Activated B cell treated with CpG ODN at 0.5 μM for 24 hours (primary cell): ENCODE measurements around the gene BMAL1. TPM values are rescaled to one million over a fixed set of nuclear protein-coding genes. Genes with fewer than 3 reads are reported as not detected.

Source experiments
- ATAC-seq: fragments of 200-7000 bp; cut with Tn5 transposase; one replicate; pipeline ENCODE4 v1.10.0; 2021; ENCODE audit warnings: low read depth, mild to moderate bottlenecking, moderate library complexity
- CTCF ChIA-PET: fragments of 350-600 bp; sonication (Branson Sonifier 250); formaldehyde crosslinking; loops from one replicate; lab custom pipeline; 2021; ENCODE audit warnings: antibody characterized with exemption; lab: Charles Lee
- POLR2A ChIA-PET: fragments of 350-600 bp; sonication (Branson Sonifier 250); formaldehyde crosslinking; loops from one replicate; lab custom pipeline; 2021; ENCODE audit warnings: antibody characterized with exemption; lab: Charles Lee
- DNase-seq: peaks from one replicate; pipeline ENCODE4 v3.0.0; 2022
- H3K27ac Mint-ChIP-seq: one replicate; pipeline ENCODE4 v1.8.0; 2020; ENCODE audit warnings: mixed read lengths
- H3K27me3 Mint-ChIP-seq: one replicate; pipeline ENCODE4 v1.8.0; 2021; ENCODE audit warnings: mixed read lengths
- H3K36me3 Mint-ChIP-seq: one replicate; pipeline ENCODE4 v1.8.0; 2021; ENCODE audit warnings: low read depth, mixed read lengths
- H3K4me1 Mint-ChIP-seq: one replicate; pipeline ENCODE4 v1.8.0; 2021; ENCODE audit warnings: mixed read lengths
- H3K4me3 Mint-ChIP-seq: one replicate; pipeline ENCODE4 v1.8.0; 2020; ENCODE audit warnings: mild to moderate bottlenecking, mixed read lengths
- H3K9me3 Mint-ChIP-seq: one replicate; pipeline ENCODE4 v1.8.0; 2020; ENCODE audit warnings: mixed read lengths
- intact Hi-C: fragments of 100-400 bp; cut with micrococcal nuclease; formaldehyde crosslinking; loops from one replicate; pipeline ENCODE4 v1.15.1; 2024
- total RNA-seq: library from RNA; stranded (reverse); gene quantifications from 2 replicates; pipeline ENCODE4 v1.2.3, GENCODE V29; 2022
- TF ChIP-seq, protein P1 (sequence below): fragments of 200-600 bp; IDR thresholded peaks from one replicate; pipeline ENCODE4 v1.8.0; 2022; ENCODE audit warnings: antibody characterized with exemption, mild to moderate bottlenecking

Gene BMAL1
- total RNA-seq, 1 donor from 2014 or later = 30.1 TPM

DNA sequence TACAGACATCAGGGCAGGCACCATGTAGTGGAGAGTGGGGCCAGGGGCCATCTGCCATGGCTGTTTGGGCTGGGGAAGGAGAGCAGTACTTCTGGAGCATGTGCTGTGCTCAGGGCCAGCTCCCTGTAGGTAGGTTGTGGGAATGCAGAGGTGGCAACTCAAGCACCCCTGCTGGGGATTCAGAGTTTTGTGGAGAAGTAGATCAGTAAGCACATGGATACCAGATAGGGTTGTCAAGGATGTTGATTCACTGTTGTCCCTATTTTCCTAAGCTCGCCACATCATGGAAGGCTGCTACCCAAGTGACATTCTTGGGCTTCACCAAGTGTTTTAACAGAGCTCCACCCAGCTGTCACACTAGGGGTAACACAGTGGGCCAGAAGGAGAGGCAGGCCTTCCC lies 67.2 kb downstream of the BMAL1 start:
- ChIA-PET CTCF (interaction anchor here (0.8 to 2.6 kb wide), 6 partner anchors 9 to 1013 kb away, joined by 3 to 22 read pairs (median 4); no protein-coding TSS in a partner anchor), POLR2A (no interaction called here)

DNA sequence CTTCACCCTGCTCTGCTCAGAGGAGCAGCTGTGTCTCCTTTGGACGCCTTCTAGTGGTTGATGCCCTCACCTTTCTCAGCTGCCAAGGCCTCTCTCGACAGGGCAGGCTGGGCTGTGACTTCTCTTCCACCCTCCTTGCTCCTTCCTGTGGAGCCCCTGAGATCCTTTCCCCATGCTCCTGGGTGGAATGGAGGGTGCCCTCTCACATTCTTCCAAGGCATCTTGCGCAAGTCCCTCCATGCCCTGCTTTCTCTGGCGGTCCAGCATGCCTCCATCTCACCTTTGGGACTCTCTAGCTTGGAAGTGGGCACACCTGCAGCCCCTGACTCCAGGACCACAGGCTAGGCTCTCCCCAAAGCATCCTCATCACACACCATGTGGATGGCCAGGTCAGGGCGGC lies 68.9 kb downstream of the BMAL1 start:
- Mint-ChIP-seq H3K27me3 (no peaks in the 10 kb centered on the region), H3K27ac (no peak overlapping the region), H3K9me3 (no peaks in the 10 kb centered on the region), H3K4me1 (peaks cover 32% of the 10 kb centered on the region), H3K36me3 (peaks cover 19% of the 10 kb centered on the region), H3K4me3 (no peak overlapping the region)
- DNase-seq (no peak), ATAC-seq (no peak)
- intact Hi-C loops = no loop called here
- ChIA-PET POLR2A (no interaction called here), CTCF (no interaction called here)
- TF ChIP-seq, protein P1, sequence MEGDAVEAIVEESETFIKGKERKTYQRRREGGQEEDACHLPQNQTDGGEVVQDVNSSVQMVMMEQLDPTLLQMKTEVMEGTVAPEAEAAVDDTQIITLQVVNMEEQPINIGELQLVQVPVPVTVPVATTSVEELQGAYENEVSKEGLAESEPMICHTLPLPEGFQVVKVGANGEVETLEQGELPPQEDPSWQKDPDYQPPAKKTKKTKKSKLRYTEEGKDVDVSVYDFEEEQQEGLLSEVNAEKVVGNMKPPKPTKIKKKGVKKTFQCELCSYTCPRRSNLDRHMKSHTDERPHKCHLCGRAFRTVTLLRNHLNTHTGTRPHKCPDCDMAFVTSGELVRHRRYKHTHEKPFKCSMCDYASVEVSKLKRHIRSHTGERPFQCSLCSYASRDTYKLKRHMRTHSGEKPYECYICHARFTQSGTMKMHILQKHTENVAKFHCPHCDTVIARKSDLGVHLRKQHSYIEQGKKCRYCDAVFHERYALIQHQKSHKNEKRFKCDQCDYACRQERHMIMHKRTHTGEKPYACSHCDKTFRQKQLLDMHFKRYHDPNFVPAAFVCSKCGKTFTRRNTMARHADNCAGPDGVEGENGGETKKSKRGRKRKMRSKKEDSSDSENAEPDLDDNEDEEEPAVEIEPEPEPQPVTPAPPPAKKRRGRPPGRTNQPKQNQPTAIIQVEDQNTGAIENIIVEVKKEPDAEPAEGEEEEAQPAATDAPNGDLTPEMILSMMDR = no peak

More for the DNA sequence above, 67.2 kb downstream of the BMAL1 start:
- Mint-ChIP-seq H3K4me3 (no peak overlapping the region), H3K36me3 (peaks cover 8% of the 10 kb centered on the region), H3K27ac (no peak overlapping the region), H3K9me3 (no peaks in the 10 kb centered on the region), H3K4me1 (peaks cover 47% of the 10 kb centered on the region), H3K27me3 (no peaks in the 10 kb centered on the region)
- ATAC-seq (no peak), DNase-seq (no peak)
- intact Hi-C loops = loop anchor here (1.0 to 5.0 kb wide), 5 partner anchors 93 to 748 kb away; no protein-coding TSS in a partner anchor
- TF ChIP-seq, protein P1 = no peak

DNA sequence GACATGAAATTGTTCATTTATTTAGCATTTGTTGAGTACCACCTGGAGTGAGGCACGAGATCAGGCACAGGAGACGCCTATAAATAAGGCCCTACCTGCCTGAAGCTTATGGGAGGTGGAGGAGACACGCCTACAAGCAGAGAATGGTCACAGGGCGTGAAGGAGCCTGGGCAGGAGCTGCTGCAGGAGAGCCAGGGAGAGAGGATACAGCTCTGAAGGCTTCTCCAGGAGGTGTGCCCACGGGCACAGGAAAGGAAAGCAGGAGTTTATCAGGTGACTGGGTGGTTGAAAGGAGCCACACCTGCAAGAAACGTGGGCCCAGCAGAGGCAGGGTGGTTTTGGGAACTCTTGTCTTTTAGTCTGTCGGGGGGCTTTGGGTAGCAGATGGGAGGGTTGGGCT lies 70.3 kb downstream of the BMAL1 start:
- Mint-ChIP-seq H3K36me3 (peaks cover 30% of the 10 kb centered on the region), H3K4me3 (no peak overlapping the region), H3K27me3 (no peaks in the 10 kb centered on the region), H3K9me3 (no peaks in the 10 kb centered on the region), H3K27ac (no peak overlapping the region), H3K4me1 (peaks cover 27% of the 10 kb centered on the region)
- CTCF ChIA-PET = no interaction called here
- ATAC-seq = no peak
- intact Hi-C loops = no loop called here
- TF ChIP-seq, protein P1 = no peak
- POLR2A ChIA-PET = no interaction called here
- DNase-seq = no peak

DNA sequence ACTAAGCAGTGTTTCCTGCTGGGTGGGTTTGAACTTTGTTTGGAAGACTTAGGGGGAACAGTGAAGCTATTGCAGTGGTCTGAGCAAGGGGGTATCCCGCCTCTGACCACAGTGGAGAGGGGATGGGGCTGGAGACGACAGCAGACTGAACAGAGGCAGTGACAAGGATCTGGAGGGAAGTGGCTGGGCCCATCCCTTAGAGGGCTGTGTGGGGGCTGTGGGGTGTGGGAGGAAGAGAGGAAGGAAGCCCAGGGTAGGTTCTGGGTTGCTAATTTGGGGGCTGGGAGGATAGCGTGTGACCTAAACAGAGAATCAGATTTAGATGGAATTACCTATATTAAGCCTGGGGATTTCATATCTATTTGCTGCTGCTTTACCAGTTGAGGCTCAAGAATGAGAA lies 70.7 kb downstream of the BMAL1 start:
- intact Hi-C loops = no loop called here
- peaks cover 24% of the 10 kb centered on the region for H3K4me1 Mint-ChIP-seq
- POLR2A ChIA-PET = no interaction called here
- TF ChIP-seq, protein P1 = no peak
- H3K36me3 Mint-ChIP-seq = peaks cover 34% of the 10 kb centered on the region
- DNase-seq (no peak), ATAC-seq (no peak)
- no peaks in the 10 kb centered on the region for H3K9me3 Mint-ChIP-seq
- no peak overlapping the region for H3K27ac Mint-ChIP-seq
- CTCF ChIA-PET = no interaction called here
- no peaks in the 10 kb centered on the region for H3K27me3 Mint-ChIP-seq
- no peak overlapping the region for H3K4me3 Mint-ChIP-seq

DNA sequence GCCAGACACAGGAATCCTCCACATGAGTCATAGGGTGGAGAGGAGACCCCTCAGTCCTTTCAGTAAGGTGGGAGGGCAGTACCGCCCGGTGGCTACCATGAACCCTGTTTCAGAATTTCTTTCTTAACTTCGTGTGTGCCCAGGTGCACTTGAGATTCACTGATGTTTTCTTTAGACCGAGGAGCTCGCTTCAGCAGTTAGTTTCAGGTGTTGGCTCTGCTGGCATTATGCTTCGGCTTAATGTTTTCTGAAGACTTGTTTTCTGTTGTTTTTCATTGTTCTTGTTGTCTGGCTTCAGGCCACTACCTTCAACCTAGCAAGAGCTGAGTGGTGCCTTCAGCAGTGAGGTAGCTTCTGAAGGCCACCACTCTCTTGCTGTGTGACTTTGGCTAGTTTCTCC lies 71.5 kb downstream of the BMAL1 start:
- H3K27me3 Mint-ChIP-seq = no peaks in the 10 kb centered on the region
- no peak for ATAC-seq
- no peak for DNase-seq
- H3K4me3 Mint-ChIP-seq = no peak overlapping the region
- peaks cover 36% of the 10 kb centered on the region for H3K36me3 Mint-ChIP-seq
- CTCF ChIA-PET = no interaction called here
- peaks cover 19% of the 10 kb centered on the region for H3K4me1 Mint-ChIP-seq
- intact Hi-C loops = no loop called here
- TF ChIP-seq, protein P1 = no peak
- POLR2A ChIA-PET = no interaction called here
- no peaks in the 10 kb centered on the region for H3K9me3 Mint-ChIP-seq
- H3K27ac Mint-ChIP-seq = no peak overlapping the region
